HepG2 (cell line): ENCODE measurements around the gene FGF14. TPM values are rescaled to one million over a fixed set of nuclear protein-coding genes. Genes with fewer than 3 reads are reported as not detected.

Source experiments
- ATAC-seq: fragments of 200-7000 bp; cut with Tn5 transposase; 3 replicates; pipeline ENCODE4 v1.9.1; 2020; ENCODE audit warnings: mild to moderate bottlenecking, moderate library complexity
- BruUV-seq: library from RNA; stranded (reverse); fragments of 400-500 nt; replicated peaks from 2 replicates; lab custom pipeline; 2021; lab: Mats Ljungman, UMichigan
- CTCF ChIA-PET: fragments of 300-600 bp; formaldehyde crosslinking; extraction: SDS; loops from one replicate; lab custom pipeline; 2021; ENCODE audit warnings: low total read pairs, inconsistent platforms, low intra/inter-chr PET ratio; lab: Yijun Ruan, JAX
- POLR2A ChIA-PET: fragments of 350-600 bp; sonication (Branson Sonifier 250); formaldehyde crosslinking; loops from one replicate; lab custom pipeline; 2020; ENCODE audit warnings: antibody characterized with exemption, inconsistent platforms; lab: Yijun Ruan, JAX
- DNase-seq: peaks from one replicate; pipeline ENCODE4 v3.0.0-alpha.2; 2015; ENCODE audit warnings: low spot score
- FAIRE-seq: peaks from 3 replicates; lab custom pipeline; 2011; peaks lifted over from hg19 to GRCh38; lab: Jason Lieb, UNC
- H2AFZ ChIP-seq: one replicate; pipeline ENCODE4 v1.6.1; 2011; ENCODE audit warnings: low read length, inconsistent platforms
- H3K27ac ChIP-seq: fragments of 300-600 bp; 3 replicates; pipeline ENCODE4 v1.8.0; 2011; ENCODE audit warnings: mixed run types, mild to moderate bottlenecking, mixed read lengths, low read length, inconsistent platforms; ENCODE audit not compliant: insufficient read depth; ENCODE audit errors: extremely low read length
- H3K27me3 ChIP-seq, 2 experiments: fragments of 200-600 bp in 1 of 2; 2 replicates in 1 of 2; 3 replicates in 1 of 2; pipeline versions ENCODE4 v1.6.0 to v1.8.0; 2011; ENCODE audit warnings: low read length in 2 of 2, mild to moderate bottlenecking in 2 of 2, moderate library complexity in 2 of 2, inconsistent platforms in 1 of 2; ENCODE audit not compliant: insufficient read depth in 2 of 2, control insufficient read depth in 1 of 2
- H3K36me3 ChIP-seq, 2 experiments: fragments of 200-600 bp in 1 of 2; replicated peaks in 1 of 2; 2 replicates in 1 of 2; 3 replicates in 1 of 2; pipeline versions ENCODE4 v1.5.1 to v1.8.0; 2011; ENCODE audit warnings: low read length in 2 of 2, inconsistent platforms in 1 of 2; ENCODE audit not compliant: insufficient read depth in 2 of 2, control insufficient read depth in 1 of 2
- H3K4me1 ChIP-seq: 2 replicates; pipeline ENCODE4 v1.5.1; 2012; ENCODE audit warnings: low read length, inconsistent platforms; ENCODE audit not compliant: insufficient read depth
- H3K4me2 ChIP-seq: 2 replicates; pipeline ENCODE4 v1.6.0; 2011; ENCODE audit warnings: low read depth, low read length, inconsistent platforms
- H3K4me3 ChIP-seq, 3 experiments: fragments of 200-600 bp in 1 of 3; sonication (generic), shearing (Covaris generic) in 1 of 3; replicated peaks in 1 of 3; 2 replicates each; pipeline ENCODE4 v1.5.1; 2011 to 2016; ENCODE audit warnings: low read length in 3 of 3, inconsistent platforms in 2 of 3, low read depth in 2 of 3, mild to moderate bottlenecking in 2 of 3, control low read depth in 1 of 3, mixed read lengths in 1 of 3; ENCODE audit not compliant: insufficient read depth in 1 of 3
- H3K79me2 ChIP-seq: one replicate; pipeline ENCODE4 v1.6.1; 2011; ENCODE audit warnings: low read length, inconsistent platforms; ENCODE audit not compliant: insufficient read depth
- H3K9ac ChIP-seq: 2 replicates; pipeline ENCODE4 v1.6.0; 2011; ENCODE audit warnings: mild to moderate bottlenecking, low read depth, low read length, inconsistent platforms; ENCODE audit not compliant: insufficient read depth
- H3K9me3 ChIP-seq: 2 replicates; pipeline ENCODE4 v1.5.1; 2012; ENCODE audit warnings: mild to moderate bottlenecking, low read length
- H4K20me1 ChIP-seq: 2 replicates; pipeline ENCODE4 v1.6.0; 2011; ENCODE audit warnings: inconsistent platforms, mild to moderate bottlenecking, low read length, moderate library complexity; ENCODE audit not compliant: insufficient read depth
- CCAR2 ChIP-seq: fragments of 200-400 bp; formaldehyde crosslinking; optimal IDR thresholded peaks from 2 replicates; pipeline ENCODE3; 2018; ENCODE audit warnings: low read depth, mild to moderate bottlenecking, low read length, moderate library complexity
- CENPT ChIP-seq: sonication (generic); formaldehyde crosslinking; IDR thresholded peaks from 2 replicates; pipeline ENCODE4 v1.8.0; 2022; ENCODE audit warnings: low read depth, mild to moderate bottlenecking, moderate library complexity, missing genetic modification reagents
- GLI4 ChIP-seq: sonication (generic); formaldehyde crosslinking; IDR thresholded peaks from 2 replicates; pipeline ENCODE4 v1.5.1; 2020; ENCODE audit warnings: missing genetic modification reagents, mild to moderate bottlenecking, moderate library complexity, borderline replicate concordance
- HDAC2 ChIP-seq: sonication (generic); formaldehyde crosslinking; IDR thresholded peaks from 2 replicates; pipeline ENCODE4 v1.4.0; 2020; ENCODE audit warnings: missing genetic modification reagents
- HHEX ChIP-seq: IDR thresholded peaks from 2 replicates; pipeline ENCODE4 v1.6.1; 2016; ENCODE audit warnings: control low read depth
- MED8 ChIP-seq: sonication (generic); formaldehyde crosslinking; IDR thresholded peaks from 2 replicates; pipeline ENCODE4 v1.8.1; 2023; ENCODE audit warnings: mild to moderate bottlenecking, missing genetic modification reagents; ENCODE audit not compliant: insufficient replicate concordance
- NCOR1 ChIP-seq: fragments of 200-600 bp; sonication (generic); IDR thresholded peaks from 2 replicates; pipeline ENCODE4 v1.7.0; 2017; ENCODE audit warnings: antibody characterized with exemption, low read length, borderline replicate concordance
- SRSF4 ChIP-seq: fragments of 200-400 bp; formaldehyde crosslinking; IDR thresholded peaks from one replicate; pipeline ENCODE4 v1.6.1; 2018; ENCODE audit warnings: mild to moderate bottlenecking, low read depth, low read length, moderate library complexity; ENCODE audit not compliant: poor library complexity, severe bottlenecking
- TSC22D2 ChIP-seq: sonication (generic); formaldehyde crosslinking; IDR thresholded peaks from 2 replicates; pipeline ENCODE4 v1.5.1; 2020; ENCODE audit warnings: missing genetic modification reagents, mild to moderate bottlenecking, borderline replicate concordance
- ZBTB26 ChIP-seq: IDR thresholded peaks from 2 replicates; pipeline ENCODE4 v1.6.1; 2016; ENCODE audit warnings: missing compliant biosample characterization, missing genetic modification reagents, borderline replicate concordance
- WGBS: methylation state at CpG from one replicate; pipeline ENCODE4 v1.1.6; 2017; ENCODE audit warnings: low lambda C conversion rate; 5-methylcytosine and 5-hydroxymethylcytosine counted together
- in situ Hi-C: cut with HindIII; loops from 2 replicates; pipeline ENCODE4 v1.10.0; 2017; ENCODE audit warnings: low pct_unique_long_range_greater_than_20kb; ENCODE audit not compliant: extremely low pct_ligation_motif_present
- intact Hi-C: fragments of 100-400 bp; cut with micrococcal nuclease; formaldehyde crosslinking; loops from one replicate; pipeline ENCODE4 v1.10.0; 2022; ENCODE audit not compliant: unreplicated experiment
- polyA plus RNA-seq, 8 experiments: library from polyadenylated mRNA; depleted of rRNA in 3 of 8; stranded (reverse) in 7 of 8; unstranded in 1 of 8; fragments of >200 nt; fragmentation: Illumina TruSeq in 4 of 8; extraction: Trizol in 4 of 8; gene quantifications; 2 replicates each; pipeline versions ENCODE4 v1.2.1 to v1.2.3, GENCODE V29; 2011 to 2016; ENCODE audit warnings: low read depth in 4 of 8, missing spikeins in 1 of 8, mixed read lengths in 1 of 8; ENCODE audit not compliant: insufficient read depth in 1 of 8
- total RNA-seq, 5 experiments: library from RNA; depleted of rRNA; stranded (reverse); fragments of >200 nt; fragmentation: Illumina TruSeq; extraction: Trizol; gene quantifications; 2 replicates each; pipeline ENCODE4 v1.2.3, GENCODE V29; 2016; ENCODE audit warnings: low read depth in 1 of 5

Gene FGF14
- total and polyA plus RNA-seq, 2 of the 13 experiments (the other 11 are each of a cell fraction or from before 2014, with no cell fraction given) = not detected

- no peaks in the 10 kb centered on the region for H3K27me3 ChIP-seq
- H3K27ac ChIP-seq = no peak overlapping the region
- H3K79me2 ChIP-seq = no peaks in the 10 kb centered on the region
- ATAC-seq (no peak; the same call in 2 of the 3 replicates), DNase-seq (no peak), FAIRE-seq (no peak)
- no peaks in the 10 kb centered on the region for H3K9me3 ChIP-seq
- H3K36me3 ChIP-seq = no peaks in the 10 kb centered on the region
- H3K4me2 ChIP-seq = no peak overlapping the region
- CTCF ChIA-PET = no interaction called here
- intact Hi-C loops (no loop called here), in situ Hi-C loops (no loop called here)
- H2AFZ ChIP-seq = no peak overlapping the region
- H3K4me3 ChIP-seq = no peak overlapping the region
- H4K20me1 ChIP-seq = no peaks in the 10 kb centered on the region
- 0% methylated on average over 3 of the region's 3 CpGs for WGBS
- no peak overlapping the region for H3K9ac ChIP-seq
- TF ChIP-seq MED8 (CRISPR knock-in tag) (no peak), HHEX (no peak), ZBTB26 (CRISPR knock-in tag) (no peak), CCAR2 (no peak)
- BruUV-seq = no TSS peak
- POLR2A ChIA-PET = no interaction called here
- H3K4me1 ChIP-seq = no peaks in the 10 kb centered on the region
Measured at GRCh38 chr13:101979825-101980224, 422.0 kb downstream of the FGF14 start.

- no peaks in the 10 kb centered on the region for H3K4me1 ChIP-seq
- CTCF ChIA-PET = no interaction called here
- no peaks in the 10 kb centered on the region for H3K36me3 ChIP-seq
- no peaks in the 10 kb centered on the region for H3K9me3 ChIP-seq
- no peak overlapping the region for H2AFZ ChIP-seq
- H3K4me3 ChIP-seq = no peak overlapping the region
- ATAC-seq = no peak
- no peak for DNase-seq
- 0% methylated on average over 5 of the region's 5 CpGs for WGBS
- no TSS peak for BruUV-seq
- H3K79me2 ChIP-seq = no peaks in the 10 kb centered on the region
- H3K4me2 ChIP-seq = no peak overlapping the region
- intact Hi-C loops (no loop called here), in situ Hi-C loops (no loop called here)
- H3K9ac ChIP-seq = no peak overlapping the region
- POLR2A ChIA-PET = no interaction called here
- no peaks in the 10 kb centered on the region for H3K27me3 ChIP-seq
- TF ChIP-seq HDAC2 (CRISPR knock-in tag) (no peak), SRSF4 (no peak), TSC22D2 (CRISPR knock-in tag) (no peak), NCOR1 (no peak), GLI4 (CRISPR knock-in tag) (no peak), CENPT (CRISPR knock-in tag) (no peak)
- H3K27ac ChIP-seq = no peak overlapping the region
- no peaks in the 10 kb centered on the region for H4K20me1 ChIP-seq
- no peak for FAIRE-seq
Measured at GRCh38 chr13:101978552-101979315, 423.1 kb downstream of the FGF14 start.
